GM12873 (cell line): ENCODE results near the gene SRBD1.

Experiments used
- TF ChIP-seq, protein P1 (sequence below): IDR thresholded peaks from 2 replicates; pipeline ENCODE4 v1.5.1; 2012; ENCODE audit warnings: low read depth, mild to moderate bottlenecking, moderate library complexity, low read length, control low read depth; ENCODE audit not compliant: insufficient read depth; ENCODE audit errors: missing control alignments

SRBD1 gene, protein sequence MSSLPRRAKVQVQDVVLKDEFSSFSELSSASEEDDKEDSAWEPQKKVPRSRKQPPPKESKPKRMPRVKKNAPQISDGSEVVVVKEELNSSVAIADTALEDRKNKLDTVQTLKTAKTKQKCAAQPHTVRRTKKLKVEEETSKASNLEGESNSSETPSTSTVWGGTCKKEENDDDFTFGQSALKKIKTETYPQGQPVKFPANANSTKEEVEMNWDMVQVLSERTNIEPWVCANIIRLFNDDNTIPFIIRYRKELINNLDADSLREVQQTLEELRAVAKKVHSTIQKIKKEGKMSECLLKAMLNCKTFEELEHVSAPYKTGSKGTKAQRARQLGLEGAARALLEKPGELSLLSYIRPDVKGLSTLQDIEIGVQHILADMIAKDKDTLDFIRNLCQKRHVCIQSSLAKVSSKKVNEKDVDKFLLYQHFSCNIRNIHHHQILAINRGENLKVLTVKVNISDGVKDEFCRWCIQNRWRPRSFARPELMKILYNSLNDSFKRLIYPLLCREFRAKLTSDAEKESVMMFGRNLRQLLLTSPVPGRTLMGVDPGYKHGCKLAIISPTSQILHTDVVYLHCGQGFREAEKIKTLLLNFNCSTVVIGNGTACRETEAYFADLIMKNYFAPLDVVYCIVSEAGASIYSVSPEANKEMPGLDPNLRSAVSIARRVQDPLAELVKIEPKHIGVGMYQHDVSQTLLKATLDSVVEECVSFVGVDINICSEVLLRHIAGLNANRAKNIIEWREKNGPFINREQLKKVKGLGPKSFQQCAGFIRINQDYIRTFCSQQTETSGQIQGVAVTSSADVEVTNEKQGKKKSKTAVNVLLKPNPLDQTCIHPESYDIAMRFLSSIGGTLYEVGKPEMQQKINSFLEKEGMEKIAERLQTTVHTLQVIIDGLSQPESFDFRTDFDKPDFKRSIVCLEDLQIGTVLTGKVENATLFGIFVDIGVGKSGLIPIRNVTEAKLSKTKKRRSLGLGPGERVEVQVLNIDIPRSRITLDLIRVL

DNA sequence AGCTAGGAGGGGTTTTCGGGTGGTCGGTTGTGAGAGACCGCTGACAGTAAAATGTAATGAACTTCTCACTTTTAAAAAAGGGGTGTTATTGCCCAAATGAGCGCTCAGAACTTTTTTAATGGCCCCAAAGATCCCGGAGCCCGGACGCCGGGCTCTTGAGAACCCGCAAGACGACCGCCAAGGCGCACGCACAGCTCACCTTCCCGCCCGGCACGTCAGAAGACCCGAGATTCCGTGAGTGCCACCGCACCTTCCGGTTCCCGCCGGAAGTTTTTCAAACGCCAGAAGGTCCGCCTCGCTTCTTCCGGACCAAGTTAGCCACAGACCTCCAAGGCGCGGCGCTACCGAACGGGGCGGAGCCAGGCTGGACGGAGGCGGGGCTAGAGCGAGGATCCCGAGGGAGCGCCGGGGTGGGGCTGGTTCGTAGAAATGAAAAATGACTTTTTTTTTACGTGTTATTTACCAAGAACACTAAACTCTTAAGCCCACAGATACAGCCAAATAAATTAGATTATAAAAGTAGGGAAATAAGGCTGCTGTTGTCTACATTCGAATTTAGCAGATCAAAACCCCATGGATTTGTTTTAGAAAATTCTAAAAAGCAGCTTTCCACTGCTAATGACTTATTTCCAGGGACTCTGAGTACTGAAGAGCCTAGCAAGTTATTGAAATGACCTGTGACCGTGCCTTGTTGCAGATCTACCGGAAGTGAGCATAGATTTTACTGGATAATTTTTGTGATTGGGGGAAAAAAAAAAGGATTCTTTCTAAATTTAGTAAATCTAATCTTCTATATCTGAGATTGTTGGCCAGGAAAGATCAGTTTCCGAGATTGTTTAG lies at the start of gene SRBD1:
SRBD1 (minus strand) TSS at position 248 of the 840 bp plus-strand sequence. CDS start 5,826 bp downstream, outside the sequence.
- TF ChIP-seq, protein P1, sequence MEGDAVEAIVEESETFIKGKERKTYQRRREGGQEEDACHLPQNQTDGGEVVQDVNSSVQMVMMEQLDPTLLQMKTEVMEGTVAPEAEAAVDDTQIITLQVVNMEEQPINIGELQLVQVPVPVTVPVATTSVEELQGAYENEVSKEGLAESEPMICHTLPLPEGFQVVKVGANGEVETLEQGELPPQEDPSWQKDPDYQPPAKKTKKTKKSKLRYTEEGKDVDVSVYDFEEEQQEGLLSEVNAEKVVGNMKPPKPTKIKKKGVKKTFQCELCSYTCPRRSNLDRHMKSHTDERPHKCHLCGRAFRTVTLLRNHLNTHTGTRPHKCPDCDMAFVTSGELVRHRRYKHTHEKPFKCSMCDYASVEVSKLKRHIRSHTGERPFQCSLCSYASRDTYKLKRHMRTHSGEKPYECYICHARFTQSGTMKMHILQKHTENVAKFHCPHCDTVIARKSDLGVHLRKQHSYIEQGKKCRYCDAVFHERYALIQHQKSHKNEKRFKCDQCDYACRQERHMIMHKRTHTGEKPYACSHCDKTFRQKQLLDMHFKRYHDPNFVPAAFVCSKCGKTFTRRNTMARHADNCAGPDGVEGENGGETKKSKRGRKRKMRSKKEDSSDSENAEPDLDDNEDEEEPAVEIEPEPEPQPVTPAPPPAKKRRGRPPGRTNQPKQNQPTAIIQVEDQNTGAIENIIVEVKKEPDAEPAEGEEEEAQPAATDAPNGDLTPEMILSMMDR = no peak

DNA sequence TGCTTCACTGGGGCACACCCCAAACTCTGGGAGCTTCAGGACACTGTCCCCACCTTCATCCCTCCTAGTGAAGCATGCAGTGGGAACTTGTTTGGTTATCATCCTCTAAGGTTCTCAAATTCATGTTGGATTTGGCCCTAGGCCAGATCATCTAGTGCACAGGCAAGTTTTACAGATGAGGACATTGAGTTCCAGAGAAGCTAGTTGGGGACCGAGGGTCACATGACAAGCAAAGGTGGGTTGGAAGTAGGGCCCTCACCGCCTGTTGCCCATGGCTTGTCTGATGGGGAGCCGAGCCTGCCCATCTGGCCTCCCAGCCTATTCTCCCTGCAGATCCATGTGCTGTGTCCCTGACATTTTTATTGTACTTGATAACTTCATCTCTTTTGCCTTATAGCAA lies 43.2 kb upstream of the SRBD1 start:
- TF ChIP-seq, protein P1 = no peak

DNA sequence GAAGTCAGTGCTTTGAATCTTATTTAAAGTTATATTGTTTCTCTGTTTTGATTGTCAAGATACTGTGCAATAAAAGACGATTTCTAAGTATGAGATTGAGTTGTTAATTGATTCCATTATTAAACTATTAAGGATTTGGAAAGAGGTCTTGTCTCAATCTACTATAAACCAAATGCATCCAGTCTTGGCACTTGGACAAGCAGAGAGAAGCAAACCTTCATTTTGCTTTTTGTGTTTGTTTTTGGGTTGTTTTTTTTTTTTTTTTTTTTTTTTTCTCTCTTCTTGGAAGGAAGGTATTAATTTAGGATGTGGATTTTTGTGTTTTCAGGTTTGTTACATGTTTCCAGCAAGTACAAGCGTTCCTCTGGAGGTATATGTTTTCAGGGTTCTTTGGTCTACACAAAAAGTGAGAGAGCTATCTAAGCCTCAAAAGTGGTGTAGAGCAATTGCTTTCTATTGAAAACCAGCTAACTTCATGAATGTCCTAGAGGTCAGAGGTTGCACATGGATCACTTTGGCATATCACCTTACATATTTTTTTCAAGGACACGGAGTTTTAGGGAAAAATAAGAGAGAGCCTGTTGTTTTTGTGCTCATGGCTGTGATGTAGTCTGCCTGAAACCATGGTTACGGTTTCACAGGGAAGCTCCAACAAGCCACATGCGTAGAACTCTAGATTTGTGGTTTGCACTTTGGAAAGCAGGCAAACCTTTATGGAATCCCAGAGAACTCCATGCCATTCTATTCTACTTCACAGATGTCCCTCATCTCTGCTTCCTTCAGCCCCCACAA lies 42.3 kb upstream of the SRBD1 start:
- TF ChIP-seq, protein P1 = no peak

DNA sequence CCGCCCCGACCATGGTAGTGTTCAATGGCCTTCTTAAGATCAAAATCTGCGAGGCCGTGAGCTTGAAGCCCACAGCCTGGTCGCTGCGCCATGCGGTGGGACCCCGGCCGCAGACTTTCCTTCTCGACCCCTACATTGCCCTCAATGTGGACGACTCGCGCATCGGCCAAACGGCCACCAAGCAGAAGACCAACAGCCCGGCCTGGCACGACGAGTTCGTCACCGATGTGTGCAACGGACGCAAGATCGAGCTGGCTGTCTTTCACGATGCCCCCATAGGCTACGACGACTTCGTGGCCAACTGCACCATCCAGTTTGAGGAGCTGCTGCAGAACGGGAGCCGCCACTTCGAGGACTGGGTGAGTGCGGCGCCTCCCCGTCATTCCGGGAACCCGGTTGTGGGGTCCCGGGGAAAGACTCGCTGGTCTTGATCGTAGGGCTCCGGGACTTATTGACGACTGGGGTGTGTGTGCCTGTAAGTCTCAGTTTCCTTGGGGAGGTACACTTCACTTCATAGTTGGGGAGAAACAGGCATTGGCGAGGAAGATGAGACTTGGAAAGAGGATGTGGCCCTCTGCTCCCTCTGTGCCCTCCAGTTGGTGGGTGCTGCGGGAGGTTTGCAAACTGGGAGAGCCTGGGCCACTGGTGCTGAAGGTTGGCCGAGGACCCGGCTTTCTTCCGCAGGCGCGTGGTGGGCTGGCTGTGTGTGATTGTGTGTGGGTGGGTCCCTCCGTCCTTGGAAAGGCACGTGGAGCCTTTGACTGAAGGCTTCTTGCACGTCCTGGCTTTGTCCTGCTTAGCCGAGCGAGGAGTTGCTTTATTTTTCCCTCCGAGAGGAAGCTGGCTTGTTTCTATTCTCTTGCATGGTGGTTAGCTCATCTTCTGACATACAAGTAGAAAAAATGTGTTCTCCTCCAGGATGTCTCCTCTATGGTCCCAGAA lies 41.3 kb upstream of the SRBD1 start:
- TF ChIP-seq, protein P1 = no peak

DNA sequence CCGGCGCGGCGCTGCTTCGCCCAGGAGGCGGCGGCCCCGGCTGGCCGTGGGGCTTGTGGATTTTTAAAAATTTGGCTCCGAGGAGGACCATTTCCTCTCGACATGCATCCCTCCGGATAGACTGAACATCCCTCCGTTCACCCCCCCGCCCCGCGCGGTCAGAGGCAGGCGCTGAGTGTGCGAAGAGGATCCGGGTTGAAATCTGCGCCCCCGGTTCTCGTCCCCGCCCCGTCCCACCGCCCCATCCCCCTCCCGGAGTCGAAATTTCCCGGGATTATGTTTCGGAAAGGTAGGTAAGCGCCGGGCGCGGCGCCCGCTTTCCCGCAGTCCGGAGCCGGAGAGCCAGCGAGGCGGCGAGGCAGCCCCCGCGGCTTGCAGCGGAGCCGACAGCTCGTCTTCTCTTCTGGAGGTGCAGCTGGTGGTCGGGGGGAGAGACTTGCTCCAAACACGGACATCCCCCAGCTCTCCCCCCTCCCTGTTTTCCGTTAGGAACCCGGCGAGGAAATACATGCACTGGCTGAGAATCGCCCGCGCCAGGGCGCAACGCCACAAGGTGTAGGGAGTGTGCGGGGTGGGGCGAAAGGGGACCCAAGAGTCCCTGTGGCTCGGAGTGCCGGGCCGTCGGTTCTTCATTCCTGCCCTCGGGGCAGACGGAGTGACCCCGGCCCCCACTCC lies 40.5 kb upstream of the SRBD1 start, which contains the start of gene PRKCE:
PRKCE (plus strand) TSS at position 261 of the 675 bp plus-strand sequence.
- TF ChIP-seq, protein P1 = no peak
